C4-2B (cell line): ENCODE data around the gene TRH.
"Not testable (repeated sequence)": the region's sequence is repeated elsewhere in the genome, so short reads cannot be mapped to it uniquely, and the experiment has no call there.

Experiments
- CTCF ChIP-seq: fragments of 450-650 bp; conservative IDR thresholded peaks from 2 replicates; pipeline ENCODE4 v1.5.1; 2017; ENCODE audit warnings: mild to moderate bottlenecking
- ZFX ChIP-seq: fragments of 450-650 bp; IDR thresholded peaks from 2 replicates; pipeline ENCODE4 v1.6.1; 2017

DNA sequence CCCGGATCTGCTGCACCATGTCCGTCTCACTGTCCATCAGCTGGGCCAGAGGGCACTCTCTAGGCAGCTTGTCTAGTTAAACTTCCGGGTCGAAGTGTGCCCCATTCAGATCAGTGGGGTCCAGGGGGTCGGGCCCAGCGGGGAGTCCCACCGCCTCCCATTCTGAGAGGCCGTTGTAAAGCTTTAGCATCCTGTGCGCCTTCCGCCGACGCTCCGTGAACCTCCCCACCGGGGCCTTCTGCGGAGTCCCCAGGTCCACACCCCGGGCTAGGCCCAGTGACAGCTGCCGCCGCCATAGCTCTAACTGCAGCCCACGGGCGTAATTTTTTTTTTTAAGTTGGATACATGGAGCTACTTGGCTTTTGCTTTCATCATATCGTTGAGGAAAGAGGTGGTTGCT lies 38.7 kb downstream of the TRH start:
- not testable (repeated sequence) for TF ChIP-seq CTCF, ZFX
